ENCODE data around the gene SPATA19.

SPATA19 gene

DNA sequence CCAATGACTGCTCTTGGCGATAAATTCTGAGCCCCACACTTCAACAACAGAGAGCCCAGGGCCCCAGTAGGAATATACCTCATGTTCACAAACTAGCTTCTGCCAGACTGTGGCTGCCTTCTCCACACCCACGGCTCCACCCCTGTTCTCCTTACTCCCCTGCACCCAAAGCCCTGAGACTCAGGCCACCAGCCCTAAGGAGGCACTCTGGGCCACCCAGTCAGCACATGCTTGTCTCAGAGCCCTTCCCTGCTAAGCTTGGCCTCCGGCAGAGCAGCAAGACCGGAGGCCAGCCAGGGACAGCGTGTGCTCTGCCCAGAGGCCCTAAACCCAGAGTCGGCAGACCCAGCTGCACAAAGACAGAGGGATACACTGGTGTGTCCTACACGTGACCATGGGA, 27.9 kb downstream of the SPATA19 start:
- DNase-seq, result no peak

GRCh38 chr11:133816146-133816870, 29.0 kb downstream of the SPATA19 start:
- no peak for DNase-seq

GRCh38 chr11:133815636-133816035, 29.7 kb downstream of the SPATA19 start:
- no peak for DNase-seq

DNA sequence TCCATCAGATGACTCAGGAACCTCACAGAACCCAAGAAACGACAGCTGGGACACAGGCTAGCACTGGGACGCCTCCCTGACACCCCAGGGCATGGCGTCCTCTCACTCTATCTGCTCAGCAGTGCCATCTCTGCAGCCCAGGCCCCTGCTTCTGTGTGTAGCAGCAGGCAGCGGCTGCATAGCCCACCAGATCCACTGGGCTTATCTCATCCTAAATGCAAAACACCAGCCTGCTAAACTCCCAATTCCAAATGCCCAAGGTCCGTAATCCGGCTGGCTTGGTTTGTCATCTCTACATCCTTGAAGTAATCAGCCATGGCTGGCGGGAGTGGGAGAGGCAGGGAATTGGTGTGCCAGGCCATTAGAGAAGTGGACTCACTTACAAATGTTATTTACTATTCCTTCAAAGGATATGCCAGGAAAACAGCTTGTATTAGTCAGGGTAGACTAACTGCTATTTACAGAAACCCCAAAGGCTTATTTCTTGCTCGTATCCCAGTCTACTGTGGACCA, 30.7 kb downstream of the SPATA19 start:
- DNase-seq, result no peak

DNA sequence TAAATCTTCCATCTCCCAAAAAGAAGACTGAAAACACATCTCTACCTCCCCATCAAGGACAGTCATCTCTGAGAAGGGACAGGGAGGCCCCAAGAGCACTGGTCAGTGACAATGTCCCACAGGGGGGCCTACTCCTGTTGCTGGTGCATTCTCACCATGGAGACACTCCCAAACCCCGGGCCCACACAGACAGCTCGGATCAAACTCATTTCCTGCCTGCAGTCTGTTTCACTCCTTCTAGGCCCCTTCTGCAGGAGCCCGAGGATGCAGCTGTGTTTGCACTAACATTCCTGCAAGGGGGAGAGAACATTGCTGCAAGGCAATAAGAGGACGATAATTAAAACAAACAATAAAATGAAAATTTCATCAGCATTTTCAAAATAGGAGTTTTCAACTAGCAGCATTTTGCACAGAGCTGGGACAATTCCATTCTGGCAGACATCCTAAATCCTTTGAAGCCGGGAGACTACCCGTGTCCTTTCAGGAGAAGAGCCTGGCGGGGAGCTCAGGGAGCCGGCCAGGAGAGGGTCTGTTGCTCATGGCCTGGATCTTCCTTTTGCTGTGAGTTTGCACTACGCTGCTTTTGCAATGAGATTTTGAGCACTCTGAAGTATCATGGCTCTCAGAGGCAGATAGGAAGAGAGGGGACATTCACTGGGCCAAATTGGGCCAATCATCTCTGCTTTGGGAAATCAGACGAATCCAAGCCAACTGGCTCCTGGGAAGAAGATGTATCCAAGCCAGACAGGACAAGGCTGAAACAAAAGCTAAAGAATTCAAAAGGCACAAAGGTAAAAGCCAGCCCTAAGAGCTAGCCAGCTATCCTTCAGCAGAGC, 33.2 kb downstream of the SPATA19 start:
- DNase-seq, result no peak

DNA sequence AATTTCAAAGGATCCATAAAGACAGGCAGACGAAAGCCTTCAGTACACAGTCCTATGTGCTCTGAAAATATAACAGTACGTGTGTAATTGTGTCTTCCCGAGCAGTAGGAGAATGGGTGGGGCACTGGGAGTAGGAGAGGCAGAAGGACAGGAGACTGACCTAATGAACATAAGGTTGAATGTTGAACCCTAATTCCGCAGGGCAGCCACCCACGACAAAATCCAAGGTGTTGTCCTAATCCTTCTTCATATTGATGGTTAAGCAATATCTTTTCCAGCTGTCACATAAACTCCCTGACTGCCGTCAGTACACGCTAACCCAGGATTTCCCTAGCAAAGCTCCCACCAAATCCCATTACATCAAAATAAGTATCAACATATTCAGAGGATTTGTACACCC, 34.5 kb downstream of the SPATA19 start:
- DNase-seq, result no peak

GRCh38 chr11:133809569-133810491, 35.5 kb downstream of the SPATA19 start:
- no peak for DNase-seq

DNA sequence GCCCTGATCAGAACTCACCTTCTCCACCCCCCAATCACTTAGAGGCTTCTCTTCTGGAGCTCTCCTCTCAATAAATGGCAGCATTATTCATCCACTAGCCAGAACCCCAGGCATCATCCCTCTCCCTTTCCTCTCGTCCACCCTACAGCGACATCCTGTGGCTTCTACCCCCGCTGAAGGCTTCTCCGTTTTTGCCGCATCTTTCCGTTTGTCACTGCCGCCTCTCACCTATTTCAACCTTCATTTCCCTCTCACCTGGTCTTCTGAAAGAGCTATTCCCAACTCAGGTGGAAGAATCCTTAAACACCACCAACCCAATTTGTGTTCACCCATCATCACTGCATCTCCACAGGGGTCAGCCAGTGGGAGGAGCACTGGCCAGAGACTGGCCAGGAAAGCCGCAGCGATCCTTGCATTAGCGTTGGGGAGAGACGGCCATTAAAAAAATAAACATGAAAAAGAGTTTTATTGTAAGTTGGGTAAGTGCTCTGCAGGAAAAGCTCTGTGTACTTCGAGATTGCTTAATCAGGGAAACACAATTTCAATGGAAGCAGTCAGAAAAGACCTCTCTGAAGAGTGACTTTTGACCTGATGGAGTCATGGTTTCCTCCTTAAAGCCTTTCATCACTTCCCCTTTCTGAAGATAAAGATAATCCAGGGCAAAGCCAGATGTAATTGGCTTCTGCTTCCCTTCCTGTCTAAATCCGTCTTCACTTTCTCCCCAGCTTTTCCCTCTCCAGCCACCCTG, 36.7 kb downstream of the SPATA19 start:
- no peak for DNase-seq

DNA sequence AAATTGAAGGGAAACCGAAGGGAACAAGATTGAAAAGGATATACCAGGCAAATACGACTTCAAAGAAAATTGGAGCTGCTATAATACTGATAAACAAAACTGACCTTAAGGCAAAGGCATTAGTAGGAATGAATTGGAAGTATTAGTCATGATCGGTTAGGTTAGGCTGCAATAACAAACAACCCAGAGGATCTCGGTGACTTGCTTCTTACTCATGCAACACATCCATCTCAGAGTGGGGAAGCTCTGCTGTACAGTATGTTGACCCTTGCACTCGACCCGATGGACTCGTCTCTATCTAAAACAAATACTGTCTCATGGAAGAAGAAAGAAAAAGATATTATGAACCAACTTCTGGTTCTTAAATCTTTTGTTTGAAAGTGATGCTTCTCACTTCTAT, 42.3 kb downstream of the SPATA19 start:
- DNase-seq, result no peak

GRCh38 chr11:133801356-133801755, 44.0 kb downstream of the SPATA19 start:
- no peak for DNase-seq

- no peak for DNase-seq
These were observed 44.6 kb downstream of the SPATA19 start for GRCh38 chr11:133800666-133801065.

- no peak for DNase-seq
These were observed 47.8 kb downstream of the SPATA19 start for GRCh38 chr11:133797554-133797953.

DNA sequence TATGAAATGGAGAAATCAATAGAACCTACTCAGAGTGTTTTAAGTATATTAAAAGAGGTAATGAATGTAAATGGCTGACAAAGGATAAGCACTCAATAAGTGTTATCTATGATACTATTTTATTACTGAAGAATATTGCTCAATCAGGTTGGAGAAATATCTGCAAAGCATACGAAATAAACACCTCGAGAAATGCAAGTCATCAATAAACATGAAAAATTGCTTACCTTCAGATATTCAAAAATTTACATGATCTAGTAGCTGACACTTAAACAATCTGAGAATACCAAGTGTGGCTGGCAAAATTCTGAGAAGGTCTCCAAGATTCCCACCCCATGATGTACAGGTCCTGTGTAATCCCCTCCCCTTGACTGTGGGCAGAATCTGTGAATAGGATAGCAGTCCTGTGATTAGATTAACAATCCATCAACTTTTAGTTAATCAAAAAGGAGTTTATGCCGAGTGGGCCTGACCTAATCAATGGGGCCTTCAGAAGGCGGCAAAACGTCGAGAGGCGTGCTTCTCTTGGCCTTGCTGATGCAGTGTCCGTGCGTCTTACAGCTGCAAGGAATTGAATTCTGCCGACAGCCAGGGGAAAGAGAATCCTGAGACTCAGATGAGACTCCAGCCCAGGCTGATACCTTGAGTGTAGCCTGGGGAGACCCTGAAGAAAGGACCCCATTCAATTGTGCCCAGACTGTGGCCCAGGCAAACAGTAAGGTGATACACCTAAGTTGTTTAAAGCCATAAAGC, 49.1 kb downstream of the SPATA19 start:
- no peak for DNase-seq

DNA sequence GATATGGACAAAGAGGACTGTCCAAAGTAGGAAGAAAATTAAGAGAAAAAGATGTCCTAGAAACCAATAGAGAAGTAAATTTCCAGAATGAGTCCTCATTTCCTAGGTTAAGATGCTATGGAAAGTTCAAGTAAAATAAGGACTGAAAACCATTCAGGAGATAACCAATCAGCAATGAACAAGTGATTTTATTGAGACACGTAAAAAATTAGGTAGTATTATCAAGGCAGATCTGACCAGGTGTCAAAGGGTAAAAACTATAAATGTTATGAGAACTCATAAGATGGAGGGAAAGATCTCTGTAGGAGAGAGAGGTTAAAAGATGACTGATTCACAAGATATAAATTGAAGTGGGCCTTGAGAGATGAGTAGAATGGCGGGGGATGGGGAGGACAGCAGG, 50.2 kb downstream of the SPATA19 start:
- no peak for DNase-seq

DNA sequence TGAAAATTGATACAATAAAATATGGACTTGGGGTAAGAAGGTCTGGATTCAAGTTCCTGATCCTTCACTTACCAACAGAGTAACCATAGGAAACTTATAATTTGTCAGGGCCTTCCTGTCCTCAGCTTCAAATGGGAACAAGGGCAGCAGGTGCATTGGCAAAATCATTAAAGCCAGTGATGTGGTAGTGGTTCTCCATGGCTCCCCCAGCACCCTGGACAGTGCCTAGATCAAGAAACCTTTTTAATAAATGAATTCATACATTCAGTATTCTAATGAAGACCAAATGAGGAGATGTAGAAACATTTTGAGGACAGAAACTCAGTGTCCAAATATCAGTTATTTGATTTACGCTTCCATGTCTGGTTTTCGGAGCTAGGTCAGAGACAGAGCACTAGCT, 51.1 kb downstream of the SPATA19 start:
- DNase-seq, result no peak

GRCh38 chr11:133793271-133794035, 51.9 kb downstream of the SPATA19 start:
- no peak for DNase-seq

DNA sequence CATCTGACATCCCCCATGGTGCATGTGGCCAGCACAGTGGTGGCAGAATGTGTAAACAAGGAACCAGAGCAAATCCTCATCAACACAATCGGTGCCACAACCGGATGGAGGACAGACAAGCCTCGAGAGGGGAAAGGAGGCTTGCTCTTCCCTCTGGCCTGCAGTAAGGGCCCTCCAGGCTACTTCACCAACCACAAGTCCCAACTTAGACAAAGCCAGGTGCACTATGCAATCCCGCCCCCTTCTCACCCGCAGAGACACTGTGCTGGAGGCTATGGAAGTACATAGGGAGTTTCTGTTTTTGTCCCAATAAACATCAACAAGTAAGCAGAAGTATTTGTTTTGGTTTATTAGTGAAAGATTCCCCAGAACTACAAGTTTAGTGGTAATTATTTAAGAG, 54.3 kb downstream of the SPATA19 start:
- no peak for DNase-seq

Data from HCEC 1CT (cell line).